ENCODE data around the gene RNF7.

GRCh38 chr3:141764986-141765385 lies 26.9 kb downstream of the RNF7 start:
- TF ChIP-seq SIX5 (IDR thresholded peaks at IDR 0.05; ENCODE audit: borderline replicate concordance in 1 of 2, insufficient read depth in 1 of 2, low read depth in 1 of 2, low read length in 2 of 2) (no peak), ZNF551 (CRISPR knock-in tag; IDR thresholded peaks at IDR 0.05) (no peak), ZNF311 (CRISPR knock-in tag; IDR thresholded peaks at IDR 0.05) (no peak), ARID3B (CRISPR knock-in tag; IDR thresholded peaks at IDR 0.05; ENCODE audit: borderline replicate concordance) (no peak), PML (IDR thresholded peaks at IDR 0.05; ENCODE audit: low read length) (no peak), CHD4 (IDR thresholded peaks at IDR 0.05; ENCODE audit: insufficient read depth, insufficient replicate concordance, low read depth, low read length, poor library complexity, severe bottlenecking) (no peak), ERF (CRISPR knock-in tag; IDR thresholded peaks at IDR 0.05) (no peak), TSC22D4 (tag; IDR thresholded peaks at IDR 0.05) (no peak), IRF2 (CRISPR knock-in tag; IDR thresholded peaks at IDR 0.05) (no peak)

Data from K562 (cell line).